GM12878 (cell line): Measurements from ENCODE around the gene CFAP97D2. TPM values are rescaled to one million over a fixed set of nuclear protein-coding genes. Genes with fewer than 3 reads are reported as not detected.

ENCODE experiments used
- ATAC-seq: fragments of 200-7000 bp; cut with Tn5 transposase; 3 replicates; pipeline ENCODE4 v1.9.1; 2020; ENCODE audit warnings: mild to moderate bottlenecking, moderate library complexity
- BruUV-seq: library from RNA; stranded (reverse); fragments of 400-500 nt; replicated peaks from 2 replicates; lab custom pipeline; 2021; lab: Mats Ljungman, UMichigan
- CTCF ChIA-PET: fragments of 300-600 bp; sonication (Branson Sonifier 250); formaldehyde crosslinking; extraction: SDS; loops from one replicate; lab custom pipeline; 2021; ENCODE audit warnings: inconsistent platforms; lab: Yijun Ruan, JAX
- POLR2A ChIA-PET: fragments of 350-600 bp; formaldehyde crosslinking; extraction: SDS; loops from one replicate; lab custom pipeline; 2021; ENCODE audit warnings: inconsistent platforms; lab: Charles Lee
- RAD21 ChIA-PET: fragments of 300-600 bp; sonication (Branson Sonifier 250); formaldehyde crosslinking; loops from one replicate; lab custom pipeline; 2023; ENCODE audit warnings: antibody characterized with exemption; ENCODE audit not compliant: unreplicated experiment; lab: Charles Lee
- SMC1A ChIA-PET: fragments of 300-600 bp; sonication (Branson Sonifier 250); formaldehyde crosslinking; loops from one replicate; lab custom pipeline; 2023; ENCODE audit not compliant: unreplicated experiment, uncharacterized antibody; lab: Charles Lee
- DNase-seq: peaks from one replicate; pipeline ENCODE4 v3.0.0-alpha.2; 2011; ENCODE audit warnings: low read depth, low spot score
- FAIRE-seq: peaks from 3 replicates; lab custom pipeline; 2011; peaks lifted over from hg19 to GRCh38; lab: Jason Lieb, UNC
- H2AFZ ChIP-seq: 2 replicates; pipeline ENCODE4 v1.6.0; 2011; ENCODE audit warnings: low read depth, low read length, control low read depth; ENCODE audit not compliant: control insufficient read depth
- H3K27ac ChIP-seq: 2 replicates; pipeline ENCODE4 v1.5.1; 2011; ENCODE audit warnings: control low read depth; ENCODE audit not compliant: control insufficient read depth, insufficient read depth
- H3K27me3 ChIP-seq, 2 experiments: replicated peaks in 1 of 2; 2 replicates each; pipeline versions ENCODE4 v1.6.0 to v1.6.1; 2011; ENCODE audit warnings: low read length in 1 of 2; ENCODE audit not compliant: control insufficient read depth in 2 of 2, insufficient read depth in 2 of 2
- H3K36me3 ChIP-seq, 2 experiments: 2 replicates each; pipeline ENCODE4 v1.5.1; 2011; ENCODE audit warnings: low read length in 1 of 2; ENCODE audit not compliant: control insufficient read depth in 2 of 2, insufficient read depth in 2 of 2
- H3K4me1 ChIP-seq: 2 replicates; pipeline ENCODE4 v1.6.1; 2011; ENCODE audit warnings: mild to moderate bottlenecking, low read length, moderate library complexity, mixed read lengths; ENCODE audit not compliant: control insufficient read depth, insufficient read depth
- H3K4me2 ChIP-seq: 2 replicates; pipeline ENCODE4 v1.6.0; 2011; ENCODE audit warnings: control low read depth; ENCODE audit not compliant: control insufficient read depth, insufficient read depth
- H3K4me3 ChIP-seq: fragments of 200-600 bp; sonication (generic); 2 replicates; pipeline ENCODE4 v1.5.1; 2016
- H3K79me2 ChIP-seq: 2 replicates; pipeline ENCODE4 v1.6.0; 2011; ENCODE audit warnings: low read length; ENCODE audit not compliant: control insufficient read depth, insufficient read depth
- H3K9ac ChIP-seq: 2 replicates; pipeline ENCODE4 v1.8.0; 2011; ENCODE audit warnings: low read length, control low read depth, mixed read lengths; ENCODE audit not compliant: control insufficient read depth, insufficient read depth
- H3K9me3 ChIP-seq: replicated peaks from 3 replicates; pipeline ENCODE4 v1.5.1; 2011; ENCODE audit warnings: mild to moderate bottlenecking, low read length; ENCODE audit not compliant: control insufficient read depth, insufficient read depth
- H4K20me1 ChIP-seq: 2 replicates; pipeline ENCODE4 v1.6.0; 2011; ENCODE audit not compliant: control insufficient read depth, insufficient read depth
- IKZF1 ChIP-seq: fragments of 450-650 bp; conservative IDR thresholded peaks from 2 replicates; pipeline ENCODE4 v1.6.1; 2017; ENCODE audit warnings: antibody characterized with exemption, mild to moderate bottlenecking
- JUND ChIP-seq: IDR thresholded peaks from 2 replicates; pipeline ENCODE4 v1.6.1; 2012; ENCODE audit warnings: low read depth, mild to moderate bottlenecking, low read length, improper control_type of control experiment, moderate library complexity
- KDM1A ChIP-seq: fragments of 200-600 bp; sonication (generic); IDR thresholded peaks from 2 replicates; pipeline ENCODE4 v1.6.1; 2016; ENCODE audit warnings: borderline replicate concordance
- MTA3 ChIP-seq: IDR thresholded peaks from 2 replicates; pipeline ENCODE4 v1.6.1; 2012; ENCODE audit warnings: low read length, inconsistent platforms, borderline replicate concordance
- MYB ChIP-seq: fragments of 150-350 bp; IDR thresholded peaks from 2 replicates; pipeline ENCODE4 v1.6.1; 2014; ENCODE audit warnings: mild to moderate bottlenecking, low read depth, low read length, borderline replicate concordance
- NFXL1 ChIP-seq: fragments of 450-650 bp; IDR thresholded peaks from 2 replicates; pipeline ENCODE4 v1.6.1; 2017; ENCODE audit warnings: antibody characterized with exemption, mild to moderate bottlenecking, borderline replicate concordance
- NR2C1 ChIP-seq: fragments of 450-650 bp; IDR thresholded peaks from 2 replicates; pipeline ENCODE4 v1.6.1; 2017; ENCODE audit warnings: antibody characterized with exemption, mild to moderate bottlenecking, moderate library complexity
- RCOR1 ChIP-seq: conservative IDR thresholded peaks from 2 replicates; pipeline ENCODE4 v1.6.1; 2012; ENCODE audit warnings: low read depth, low read length, improper control_type of control experiment
- RUNX3 ChIP-seq: IDR thresholded peaks from 2 replicates; pipeline ENCODE4 v1.6.1; 2012; ENCODE audit warnings: low read length, inconsistent platforms
- SRF ChIP-seq, 2 experiments: IDR thresholded peaks; 2 replicates each; pipeline ENCODE4 v1.6.1; 2011; ENCODE audit warnings: low read depth in 2 of 2, low read length in 2 of 2, mild to moderate bottlenecking in 1 of 2, moderate library complexity in 1 of 2
- SUZ12 ChIP-seq: fragments of 200-600 bp; sonication (generic); IDR thresholded peaks from one replicate; pipeline ENCODE4 v1.6.1; 2018; ENCODE audit warnings: antibody characterized with exemption, mild to moderate bottlenecking; ENCODE audit not compliant: unreplicated experiment
- ZNF217 ChIP-seq: fragments of 450-650 bp; IDR thresholded peaks from 2 replicates; pipeline ENCODE4 v1.6.1; 2017; ENCODE audit warnings: antibody characterized with exemption, mild to moderate bottlenecking
- ZZZ3 ChIP-seq: IDR thresholded peaks from 2 replicates; pipeline ENCODE4 v1.6.1; 2011; ENCODE audit warnings: low read depth; ENCODE audit not compliant: control insufficient read depth, insufficient read length
- WGBS: methylation state at CpG from one replicate; pipeline ENCODE4 v1.1.6; 2016; ENCODE audit warnings: low lambda C conversion rate; ENCODE audit not compliant: insufficient replicate concordance, insufficient coverage; ENCODE audit errors: missing lambda C conversion rate; 5-methylcytosine and 5-hydroxymethylcytosine counted together
- in situ Hi-C: fragments of 300-500 bp; cut with MboI; formaldehyde crosslinking; loops from 9 replicates; pipeline ENCODE4 v1.14.3; 2018; ENCODE audit warnings: mixed read lengths
- intact Hi-C: fragments of 100-400 bp; cut with micrococcal nuclease; formaldehyde crosslinking; loops from one replicate; pipeline ENCODE4 v1.14.2; 2022; ENCODE audit not compliant: unreplicated experiment
- polyA plus RNA-seq, 11 experiments: library from polyadenylated mRNA; depleted of rRNA in 4 of 11; unstranded in 6 of 11; stranded (reverse) in 5 of 11; fragments of >200 nt; fragmentation: Nextera tagmentation in 4 of 11; fragmentation: Illumina TruSeq in 1 of 11; extraction: Ambion mirVana in 4 of 11; extraction: Trizol in 1 of 11; gene quantifications; 1 replicate in 1 of 11; 2 replicates in 10 of 11; pipeline versions ENCODE4 v1.2.1 to v1.2.3, GENCODE V29; 2011 to 2016; ENCODE audit warnings: inconsistent platforms in 2 of 11, missing spikeins in 2 of 11, low read depth in 1 of 11
- total RNA-seq, 4 experiments: library from RNA; depleted of rRNA in 3 of 4; stranded (reverse); fragments of >200 nt in 3 of 4; fragmentation: Illumina TruSeq in 1 of 4; extraction: Trizol in 1 of 4; gene quantifications; 2 replicates each; pipeline versions ENCODE4 v1.2.1 to v1.2.3, GENCODE V29; 2013 to 2021
- TF ChIP-seq, protein P1 (sequence below): fragments of 450-650 bp; IDR thresholded peaks from 2 replicates; pipeline ENCODE4 v1.6.1; 2017; ENCODE audit warnings: mild to moderate bottlenecking
- TF ChIP-seq, protein P2 (sequence below): IDR thresholded peaks from 2 replicates; pipeline ENCODE4 v1.6.1; 2012; ENCODE audit warnings: low read depth, low read length, improper control_type of control experiment

Gene CFAP97D2
- total and polyA plus RNA-seq, 10 of the 15 experiments (the other 5 are each of a cell fraction or from before 2014, with no cell fraction given), result not detected

DNA sequence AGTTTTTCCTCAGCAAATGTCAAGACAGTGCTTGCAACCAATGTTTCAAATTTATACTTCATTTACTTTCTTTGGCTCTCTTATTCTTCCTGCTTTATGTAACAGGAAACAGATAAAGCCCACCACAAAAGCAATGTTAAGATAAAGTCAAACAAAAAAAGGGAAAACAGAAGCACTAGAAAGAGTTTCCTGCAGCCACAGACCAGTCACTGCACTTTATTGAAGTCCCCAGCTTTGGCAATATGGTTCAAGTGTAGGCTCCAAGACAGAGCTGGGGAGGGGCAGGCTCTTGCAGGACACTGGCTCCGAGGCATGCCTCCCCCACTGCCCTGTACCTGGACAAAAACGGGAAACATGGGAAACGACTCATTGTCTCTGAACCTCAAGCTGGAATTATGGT, 40.3 kb downstream of the CFAP97D2 start:
- Histone ChIP-seq H3K4me1 (peaks cover 10% of the 10 kb centered on the region), H2AFZ (no peak overlapping the region), H3K27ac (no peak overlapping the region), H3K4me3 (no peak overlapping the region), H3K9ac (no peak overlapping the region), H3K9me3 (no peaks in the 10 kb centered on the region; the same call in 2 of the 3 replicates), H3K79me2 (no peaks in the 10 kb centered on the region), H4K20me1 (no peaks in the 10 kb centered on the region), H3K4me2 (no peak overlapping the region), H3K27me3 (no peaks in the 10 kb centered on the region; a peak in 1 of 4 replicates), H3K36me3 (no peaks in the 10 kb centered on the region)
- 0% methylated on average over 3 of the region's 3 CpGs for WGBS
- ATAC-seq (no peak), DNase-seq (no peak), FAIRE-seq (no peak)
- BruUV-seq, result no TSS peak
- TF ChIP-seq RUNX3 (no peak), KDM1A (no peak), NFXL1 (no peak), IKZF1 (no peak), SUZ12 (no peak), MYB (no peak), ZNF217 (no peak), ZZZ3 (no peak), RCOR1 (no peak), MTA3 (no peak), NR2C1 (no peak), JUND (no peak), SRF (IDR thresholded peaks at IDR 0.05; ENCODE audit: low read depth in 2 of 2, low read length in 2 of 2) (no peak)
- TF ChIP-seq, protein P1, sequence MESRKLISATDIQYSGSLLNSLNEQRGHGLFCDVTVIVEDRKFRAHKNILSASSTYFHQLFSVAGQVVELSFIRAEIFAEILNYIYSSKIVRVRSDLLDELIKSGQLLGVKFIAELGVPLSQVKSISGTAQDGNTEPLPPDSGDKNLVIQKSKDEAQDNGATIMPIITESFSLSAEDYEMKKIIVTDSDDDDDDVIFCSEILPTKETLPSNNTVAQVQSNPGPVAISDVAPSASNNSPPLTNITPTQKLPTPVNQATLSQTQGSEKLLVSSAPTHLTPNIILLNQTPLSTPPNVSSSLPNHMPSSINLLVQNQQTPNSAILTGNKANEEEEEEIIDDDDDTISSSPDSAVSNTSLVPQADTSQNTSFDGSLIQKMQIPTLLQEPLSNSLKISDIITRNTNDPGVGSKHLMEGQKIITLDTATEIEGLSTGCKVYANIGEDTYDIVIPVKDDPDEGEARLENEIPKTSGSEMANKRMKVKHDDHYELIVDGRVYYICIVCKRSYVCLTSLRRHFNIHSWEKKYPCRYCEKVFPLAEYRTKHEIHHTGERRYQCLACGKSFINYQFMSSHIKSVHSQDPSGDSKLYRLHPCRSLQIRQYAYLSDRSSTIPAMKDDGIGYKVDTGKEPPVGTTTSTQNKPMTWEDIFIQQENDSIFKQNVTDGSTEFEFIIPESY, result no peak
- TF ChIP-seq, protein P2, sequence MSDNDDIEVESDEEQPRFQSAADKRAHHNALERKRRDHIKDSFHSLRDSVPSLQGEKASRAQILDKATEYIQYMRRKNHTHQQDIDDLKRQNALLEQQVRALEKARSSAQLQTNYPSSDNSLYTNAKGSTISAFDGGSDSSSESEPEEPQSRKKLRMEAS, result no peak
- in situ Hi-C loops (no loop called here), intact Hi-C loops (no loop called here)
- CTCF ChIA-PET, result interaction anchor here (1.2 kb wide), 1 partner anchor 76 kb away, joined by 3 read pairs; no protein-coding TSS in a partner anchor
- RAD21 ChIA-PET, result no interaction called here
- POLR2A ChIA-PET, result no interaction called here
- SMC1A ChIA-PET, result no interaction called here
